Measurements from ENCODE around the gene AQP3.
A peak's percentile ranks its signal among the peaks of the same experiment; 100 is the strongest.

AQP3 gene

DNA sequence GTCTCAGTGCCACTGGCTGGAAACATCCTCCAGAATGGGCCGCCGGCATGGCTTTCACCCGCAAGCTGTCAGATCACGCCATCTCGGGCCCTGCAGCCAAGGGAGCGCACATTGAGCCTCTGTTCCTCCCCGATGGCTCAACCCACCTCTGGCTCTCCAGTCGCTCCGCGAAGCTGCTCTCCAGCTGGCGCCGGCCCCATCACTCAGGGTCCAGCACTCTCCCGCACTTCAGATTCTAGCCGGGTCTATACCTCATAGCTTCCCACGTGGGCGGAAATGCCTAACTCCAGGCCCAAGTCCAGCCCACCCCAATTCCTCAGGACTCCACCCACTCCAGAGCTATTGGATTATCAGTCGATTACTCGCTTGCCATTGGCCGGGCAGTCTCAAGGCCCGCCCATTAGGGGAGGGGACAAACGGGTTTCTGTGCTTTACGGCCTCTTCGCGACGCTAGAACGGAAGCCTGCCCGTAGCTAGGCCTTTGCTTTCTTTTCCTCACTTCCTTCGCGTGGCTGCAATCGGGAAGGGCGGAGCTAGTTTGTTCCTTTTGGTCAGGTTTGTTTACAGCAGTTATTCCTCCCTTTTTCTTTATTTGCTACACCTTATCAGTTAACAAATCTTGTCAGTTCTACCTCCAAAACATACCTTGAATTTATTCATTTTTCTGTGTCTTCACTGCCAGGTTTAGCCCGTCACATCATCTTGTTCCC is 26.4 kb upstream of the AQP3 start, which contains the start of gene NOL6:
Gene NOL6 (minus strand): TSS at position 282 of the 710 bp plus-strand sequence. CDS start 82 bp downstream, at position 200.
- Histone ChIP-seq H4K20me1 (ENCODE audit: control insufficient read depth, insufficient read depth, low read depth, low read length) (no peaks in the 10 kb centered on the region), H3K4me3 (ENCODE audit: low read length) (peak within 1 kb of the TSS; percentile 81), H3K4me1 (ENCODE audit: control insufficient read depth, low read length) (peaks cover 21% of the 10 kb centered on the region), H3K79me2 (ENCODE audit: control insufficient read depth, low read length) (peaks cover 34% of the 10 kb centered on the region), H3K9me2 (replicated peaks; ENCODE audit: control insufficient read depth, low read length) (no peaks in the 10 kb centered on the region), H3K9me3 (ENCODE audit: control insufficient read depth, insufficient read depth, low read length) (no peaks in the 10 kb centered on the region), H3K36me3 (ENCODE audit: control insufficient read depth, low read length) (peaks cover 35% of the 10 kb centered on the region), H3K4me2 (ENCODE audit: low read length) (peak within 1 kb of the TSS; percentile 77), H3K27ac (ENCODE audit: low read depth, low read length) (no peak within 1 kb of the TSS), H3K27me3 (ENCODE audit: control insufficient read depth, low read length) (no peaks in the 10 kb centered on the region), H3F3A (ENCODE audit: control insufficient read depth, insufficient read depth) (no peaks in the 10 kb centered on the region)
- no peak for TF ChIP-seq EZH2phosphoT487 (IDR thresholded peaks at IDR 0.05; ENCODE audit: borderline replicate concordance, low read length)
- TF ChIP-seq, protein P1, sequence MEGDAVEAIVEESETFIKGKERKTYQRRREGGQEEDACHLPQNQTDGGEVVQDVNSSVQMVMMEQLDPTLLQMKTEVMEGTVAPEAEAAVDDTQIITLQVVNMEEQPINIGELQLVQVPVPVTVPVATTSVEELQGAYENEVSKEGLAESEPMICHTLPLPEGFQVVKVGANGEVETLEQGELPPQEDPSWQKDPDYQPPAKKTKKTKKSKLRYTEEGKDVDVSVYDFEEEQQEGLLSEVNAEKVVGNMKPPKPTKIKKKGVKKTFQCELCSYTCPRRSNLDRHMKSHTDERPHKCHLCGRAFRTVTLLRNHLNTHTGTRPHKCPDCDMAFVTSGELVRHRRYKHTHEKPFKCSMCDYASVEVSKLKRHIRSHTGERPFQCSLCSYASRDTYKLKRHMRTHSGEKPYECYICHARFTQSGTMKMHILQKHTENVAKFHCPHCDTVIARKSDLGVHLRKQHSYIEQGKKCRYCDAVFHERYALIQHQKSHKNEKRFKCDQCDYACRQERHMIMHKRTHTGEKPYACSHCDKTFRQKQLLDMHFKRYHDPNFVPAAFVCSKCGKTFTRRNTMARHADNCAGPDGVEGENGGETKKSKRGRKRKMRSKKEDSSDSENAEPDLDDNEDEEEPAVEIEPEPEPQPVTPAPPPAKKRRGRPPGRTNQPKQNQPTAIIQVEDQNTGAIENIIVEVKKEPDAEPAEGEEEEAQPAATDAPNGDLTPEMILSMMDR (IDR thresholded peaks at IDR 0.05; ENCODE audit: low read depth, low read length, poor library complexity, severe bottlenecking) = no peak

DNA sequence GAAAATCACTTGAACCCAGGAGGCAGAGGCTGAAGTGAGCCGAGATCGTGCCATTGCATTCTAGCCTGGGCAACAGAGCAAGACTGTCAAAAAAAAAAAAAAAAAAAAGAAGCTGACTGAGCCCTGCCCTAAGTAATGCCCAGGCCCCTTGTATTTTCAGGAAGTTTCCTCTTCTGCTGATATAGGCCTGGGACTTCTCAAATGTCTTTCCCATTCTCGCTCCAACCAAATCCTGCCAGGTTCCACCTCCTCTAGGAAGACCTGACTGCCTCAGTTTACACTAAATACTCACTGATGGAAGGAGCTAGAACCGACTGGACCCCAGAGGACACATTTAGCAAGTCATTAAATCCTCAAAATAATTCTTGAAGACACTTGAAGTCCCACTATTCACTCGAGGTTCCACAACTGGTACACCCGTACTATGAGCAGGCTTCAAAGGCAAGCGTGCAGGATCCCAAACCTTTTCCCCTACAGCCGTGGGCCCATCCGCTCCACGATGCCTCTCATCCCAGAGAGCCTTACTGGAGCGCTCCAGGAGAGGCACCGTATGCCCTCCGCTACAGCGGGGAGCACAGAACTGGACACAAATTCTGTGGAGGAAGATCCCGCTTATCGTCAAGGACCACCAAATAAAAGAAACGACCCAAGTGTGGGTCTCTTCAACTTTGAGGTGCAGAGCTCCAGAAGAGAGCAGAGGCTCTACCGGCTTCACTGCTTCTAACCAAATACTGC is 25.7 kb upstream of the AQP3 start:
- Histone ChIP-seq H3K9me3 (ENCODE audit: control insufficient read depth, insufficient read depth, low read length) (no peaks in the 10 kb centered on the region), H3F3A (ENCODE audit: control insufficient read depth, insufficient read depth) (no peaks in the 10 kb centered on the region), H3K27ac (ENCODE audit: low read depth, low read length) (no peak overlapping the region), H4K20me1 (ENCODE audit: control insufficient read depth, insufficient read depth, low read depth, low read length) (no peaks in the 10 kb centered on the region), H3K36me3 (ENCODE audit: control insufficient read depth, low read length) (peaks cover 42% of the 10 kb centered on the region), H3K27me3 (ENCODE audit: control insufficient read depth, low read length) (no peaks in the 10 kb centered on the region), H3K4me3 (ENCODE audit: low read length) (peak overlapping the region; percentile 81), H3K79me2 (ENCODE audit: control insufficient read depth, low read length) (peaks cover 34% of the 10 kb centered on the region), H3K4me2 (ENCODE audit: low read length) (peak overlapping the region; percentile 77), H3K9me2 (replicated peaks; ENCODE audit: control insufficient read depth, low read length) (no peaks in the 10 kb centered on the region), H3K4me1 (ENCODE audit: control insufficient read depth, low read length) (peaks cover 21% of the 10 kb centered on the region)
- TF ChIP-seq, protein P1 (IDR thresholded peaks at IDR 0.05; ENCODE audit: low read depth, low read length, poor library complexity, severe bottlenecking) = no peak
- TF ChIP-seq EZH2phosphoT487 (IDR thresholded peaks at IDR 0.05; ENCODE audit: borderline replicate concordance, low read length) = no peak

DNA sequence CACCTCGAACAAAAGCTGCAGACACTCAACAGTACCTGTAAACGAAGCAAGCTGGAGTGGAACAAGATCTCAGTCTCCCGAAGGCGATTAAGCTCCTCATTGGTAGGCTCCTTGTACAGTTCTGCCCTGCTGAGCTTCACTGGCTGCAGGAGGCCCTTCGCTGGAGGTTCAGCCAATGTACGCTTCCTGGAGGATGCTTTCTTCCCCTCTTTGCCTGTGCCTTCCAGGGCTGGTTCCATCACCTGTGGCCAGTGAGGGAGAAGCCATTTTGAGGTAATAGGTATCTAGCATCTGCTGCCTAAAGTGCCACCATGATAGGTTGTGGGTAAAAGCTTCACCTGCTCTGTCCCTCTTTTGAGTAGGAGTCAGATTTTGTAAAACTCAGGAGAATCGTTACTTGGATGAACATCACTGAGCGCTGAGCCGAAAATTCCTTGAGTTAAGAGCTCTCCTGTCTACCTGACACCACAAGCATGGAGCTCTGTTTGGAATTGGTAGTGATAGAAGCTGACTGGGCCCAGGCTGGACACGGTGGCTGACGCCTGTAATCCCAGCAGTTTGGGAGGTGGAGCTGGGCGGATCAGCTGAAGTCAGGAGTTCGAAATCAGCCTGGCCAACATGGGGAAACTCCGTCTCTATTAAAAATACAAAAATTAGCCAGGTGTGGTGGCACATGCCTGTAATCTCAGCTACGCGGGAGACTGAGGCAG is 24.9 kb upstream of the AQP3 start:
- H3K4me3 ChIP-seq (ENCODE audit: low read length) = peak overlapping the region; percentile 81
- H3K27me3 ChIP-seq (ENCODE audit: control insufficient read depth, low read length) = no peaks in the 10 kb centered on the region
- TF ChIP-seq EZH2phosphoT487 (IDR thresholded peaks at IDR 0.05; ENCODE audit: borderline replicate concordance, low read length) = no peak
- TF ChIP-seq, protein P1 (IDR thresholded peaks at IDR 0.05; ENCODE audit: low read depth, low read length, poor library complexity, severe bottlenecking) = no peak
- no peaks in the 10 kb centered on the region for H3K9me2 ChIP-seq (replicated peaks; ENCODE audit: control insufficient read depth, low read length)
- peaks cover 34% of the 10 kb centered on the region for H3K79me2 ChIP-seq (ENCODE audit: control insufficient read depth, low read length)
- peak overlapping the region; percentile 77 for H3K4me2 ChIP-seq (ENCODE audit: low read length)
- no peak overlapping the region for H3K27ac ChIP-seq (ENCODE audit: low read depth, low read length)
- H3K4me1 ChIP-seq (ENCODE audit: control insufficient read depth, low read length) = peaks cover 21% of the 10 kb centered on the region
- H3K9me3 ChIP-seq (ENCODE audit: control insufficient read depth, insufficient read depth, low read length) = no peaks in the 10 kb centered on the region
- no peaks in the 10 kb centered on the region for H4K20me1 ChIP-seq (ENCODE audit: control insufficient read depth, insufficient read depth, low read depth, low read length)
- no peaks in the 10 kb centered on the region for H3F3A ChIP-seq (ENCODE audit: control insufficient read depth, insufficient read depth)
- peaks cover 50% of the 10 kb centered on the region for H3K36me3 ChIP-seq (ENCODE audit: control insufficient read depth, low read length)

Measured in DOHH2 (cell line).